Measurements from ENCODE around the gene PRPF40A.
"Not testable (repeated sequence)": the region's sequence is repeated elsewhere in the genome, so short reads cannot be mapped to it uniquely, and the experiment has no call there.

DNA sequence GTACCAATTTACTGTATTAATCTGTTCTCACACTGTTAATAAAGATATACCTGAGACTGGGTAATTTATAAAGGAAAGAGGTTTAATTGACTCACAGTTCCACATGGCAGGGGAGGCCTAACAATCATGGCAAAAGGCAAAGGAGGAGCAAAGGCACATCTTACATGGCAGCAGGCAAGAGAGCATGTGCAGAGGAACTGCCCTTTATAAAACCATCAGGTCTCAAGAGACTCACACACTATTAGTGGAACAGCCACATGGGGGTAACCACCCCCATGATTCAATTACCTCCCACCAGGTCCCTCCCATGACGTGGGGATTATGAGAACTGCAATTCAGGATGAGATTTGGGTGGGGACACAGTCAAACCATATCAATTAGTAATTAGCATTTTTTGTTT lies 22.4 kb upstream of the PRPF40A start:
- TF ChIP-seq, protein P1, sequence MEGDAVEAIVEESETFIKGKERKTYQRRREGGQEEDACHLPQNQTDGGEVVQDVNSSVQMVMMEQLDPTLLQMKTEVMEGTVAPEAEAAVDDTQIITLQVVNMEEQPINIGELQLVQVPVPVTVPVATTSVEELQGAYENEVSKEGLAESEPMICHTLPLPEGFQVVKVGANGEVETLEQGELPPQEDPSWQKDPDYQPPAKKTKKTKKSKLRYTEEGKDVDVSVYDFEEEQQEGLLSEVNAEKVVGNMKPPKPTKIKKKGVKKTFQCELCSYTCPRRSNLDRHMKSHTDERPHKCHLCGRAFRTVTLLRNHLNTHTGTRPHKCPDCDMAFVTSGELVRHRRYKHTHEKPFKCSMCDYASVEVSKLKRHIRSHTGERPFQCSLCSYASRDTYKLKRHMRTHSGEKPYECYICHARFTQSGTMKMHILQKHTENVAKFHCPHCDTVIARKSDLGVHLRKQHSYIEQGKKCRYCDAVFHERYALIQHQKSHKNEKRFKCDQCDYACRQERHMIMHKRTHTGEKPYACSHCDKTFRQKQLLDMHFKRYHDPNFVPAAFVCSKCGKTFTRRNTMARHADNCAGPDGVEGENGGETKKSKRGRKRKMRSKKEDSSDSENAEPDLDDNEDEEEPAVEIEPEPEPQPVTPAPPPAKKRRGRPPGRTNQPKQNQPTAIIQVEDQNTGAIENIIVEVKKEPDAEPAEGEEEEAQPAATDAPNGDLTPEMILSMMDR (IDR thresholded peaks at IDR 0.05; ENCODE audit: low read depth, low read length), result not testable (repeated sequence)
- TF ChIP-seq EZH2phosphoT487 (IDR thresholded peaks at IDR 0.05; ENCODE audit: low read depth), result not testable (repeated sequence)

Data from OCI-LY3 (cell line).